Measurements from ENCODE around the gene BHMT2. TPM values are rescaled to one million over a fixed set of nuclear protein-coding genes. Genes with fewer than 3 reads are reported as not detected.

The BHMT2 gene
- total and polyA plus RNA-seq, 2 of the 4 experiments (the other 2 are of a cell fraction) = 0.36 to 0.60 TPM

GRCh38 chr5:79112703-79113058, 43.1 kb downstream of the BHMT2 start:
- Histone ChIP-seq H2BK15ac (ENCODE audit: low read depth, low read length) (no peak overlapping the region), H2BK5ac (ENCODE audit: low read depth, low read length, poor library complexity, severe bottlenecking) (no peak overlapping the region), H3K36me3 (ENCODE audit: control insufficient read depth, insufficient read depth, low read length) (no peaks in the 10 kb centered on the region), H2BK120ac (ENCODE audit: low read depth, low read length) (no peak overlapping the region), H4K91ac (ENCODE audit: insufficient read depth, low read depth, low read length) (no peak overlapping the region), H4K5ac (ENCODE audit: low read depth, low read length) (no peak overlapping the region), H3K4me3 (ENCODE audit: insufficient read depth, low read depth, low read length) (no peak overlapping the region), H3K23ac (ENCODE audit: low read depth, low read length) (no peak overlapping the region), H3K9me1 (ENCODE audit: insufficient read depth, low read length) (no peaks in the 10 kb centered on the region), H2AFZ (replicated peaks; ENCODE audit: low read length, poor library complexity) (no peak overlapping the region), H3K4me1 (ENCODE audit: control insufficient read depth, insufficient read depth, low read length) (no peaks in the 10 kb centered on the region), H2BK20ac (ENCODE audit: low read depth, low read length) (no peak overlapping the region), H3K4ac (ENCODE audit: low read depth, low read length) (no peak overlapping the region), H2AK9ac (replicated peaks; ENCODE audit: low read depth, low read length, poor library complexity) (no peak overlapping the region), H4K8ac (ENCODE audit: low read depth in 2 of 2, low read length in 2 of 2) (no peak overlapping the region), H3K79me1 (ENCODE audit: low read depth in 1 of 2, low read length in 2 of 2) (no peaks in the 10 kb centered on the region), H3K9ac (ENCODE audit: low read depth, low read length) (no peak overlapping the region), H3K18ac (ENCODE audit: low read depth, low read length) (no peak overlapping the region), H3K56ac (ENCODE audit: extremely low read depth, insufficient read depth, low read length) (no peak overlapping the region), H4K20me1 (ENCODE audit: insufficient read depth, low read length) (no peaks in the 10 kb centered on the region), H3K14ac (replicated peaks; ENCODE audit: low read depth, low read length) (no peak overlapping the region), H2AK5ac (ENCODE audit: low read depth, low read length) (no peak overlapping the region), H3K27ac (ENCODE audit: insufficient read depth, low read length) (no peak overlapping the region), H3K27me3 (ENCODE audit: control insufficient read depth, insufficient read depth, low read length) (peaks cover 53% of the 10 kb centered on the region), H3K4me2 (ENCODE audit: low read depth, low read length) (no peak overlapping the region), H3K9me3 (ENCODE audit: control insufficient read depth, insufficient read depth, low read length) (no peaks in the 10 kb centered on the region)
- BruUV-seq (replicated peaks) = no TSS peak
- intact Hi-C loops (cut with micrococcal nuclease) (loop anchor here (5.0 kb wide), 1 partner anchor 70 kb away; no protein-coding TSS in a partner anchor), in situ Hi-C loops (cut with MboI; ENCODE audit: low sequenced_read_pairs) (no loop called here), dilution Hi-C loops (cut with HindIII; ENCODE audit: low sequenced_read_pairs, unreplicated experiment) (no loop called here)
- TF ChIP-seq CEBPB (IDR thresholded peaks at IDR 0.05; ENCODE audit: low read depth, low read length) (no peak), MAZ (IDR thresholded peaks at IDR 0.05; ENCODE audit: borderline replicate concordance, low read depth, low read length) (no peak), NFE2L2 (IDR thresholded peaks at IDR 0.05; ENCODE audit: low read depth, low read length) (no peak), ELK1 (IDR thresholded peaks at IDR 0.05; ENCODE audit: borderline replicate concordance, low read depth, low read length) (no peak), MAFK (IDR thresholded peaks at IDR 0.05; ENCODE audit: low read depth, low read length) (no peak), FOS (IDR thresholded peaks at IDR 0.05; ENCODE audit: low read depth, low read length) (no peak), CTCF (conservative IDR thresholded peaks at IDR 0.05; ENCODE audit: low read depth, low read length) (no peak), CHD1 (IDR thresholded peaks at IDR 0.05; ENCODE audit: low read depth, low read length) (no peak), RFX5 (IDR thresholded peaks at IDR 0.05; ENCODE audit: low read depth, low read length) (no peak), SMC3 (IDR thresholded peaks at IDR 0.05; ENCODE audit: low read depth, low read length) (no peak), RCOR1 (IDR thresholded peaks at IDR 0.05; ENCODE audit: insufficient replicate concordance, low read length) (no peak), BHLHE40 (IDR thresholded peaks at IDR 0.05; ENCODE audit: low read depth, low read length) (no peak), POLR2A (IDR thresholded peaks at IDR 0.05; ENCODE audit: low read depth, low read length) (no peak), RAD21 (IDR thresholded peaks at IDR 0.05; ENCODE audit: low read length) (no peak), MXI1 (IDR thresholded peaks at IDR 0.05; ENCODE audit: borderline replicate concordance, low read depth, low read length) (no peak)
- TF ChIP-seq, protein P1, sequence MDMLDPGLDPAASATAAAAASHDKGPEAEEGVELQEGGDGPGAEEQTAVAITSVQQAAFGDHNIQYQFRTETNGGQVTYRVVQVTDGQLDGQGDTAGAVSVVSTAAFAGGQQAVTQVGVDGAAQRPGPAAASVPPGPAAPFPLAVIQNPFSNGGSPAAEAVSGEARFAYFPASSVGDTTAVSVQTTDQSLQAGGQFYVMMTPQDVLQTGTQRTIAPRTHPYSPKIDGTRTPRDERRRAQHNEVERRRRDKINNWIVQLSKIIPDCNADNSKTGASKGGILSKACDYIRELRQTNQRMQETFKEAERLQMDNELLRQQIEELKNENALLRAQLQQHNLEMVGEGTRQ (IDR thresholded peaks at IDR 0.05; ENCODE audit: low read depth, low read length) = no peak
- CTCF ChIA-PET = no interaction called here
- DNase-seq (no peak), ATAC-seq (ENCODE audit: low read depth) (no peak)
- POLR2A ChIA-PET (ENCODE audit: unreplicated experiment) = no interaction called here
- WGBS, 2 experiments (ENCODE audit: extremely low coverage in 2 of 2, insufficient read length in 1 of 2) = 93% methylated on average over 2 of the region's 5 CpGs; no CpG with 5 or more reads in 1 of the 2 experiments

All from IMR-90 (cell line).